Endothelial cell of umbilical vein (primary cell): Measurements from ENCODE around the gene RXYLT1. TPM values are rescaled to one million over a fixed set of nuclear protein-coding genes. Genes with fewer than 3 reads are reported as not detected.

Experiments used
- BruUV-seq: library from RNA; stranded (reverse); fragments of 400-500 nt; replicated peaks from 2 replicates; lab custom pipeline; 2021; lab: Mats Ljungman, UMichigan
- CTCF ChIA-PET: fragments of 300-600, 350-600 bp; sonication (Branson Sonifier 250); formaldehyde crosslinking; loops from one replicate; lab custom pipeline; 2021; ENCODE audit warnings: antibody characterized with exemption, inconsistent platforms; lab: Charles Lee
- POLR2A ChIA-PET: fragments of 300-600, 350-600 bp; sonication (Branson Sonifier 250); formaldehyde crosslinking; loops from one replicate; lab custom pipeline; 2021; ENCODE audit warnings: antibody characterized with exemption, inconsistent platforms; lab: Charles Lee
- DNase-seq: peaks from one replicate; pipeline ENCODE4 v3.0.0-alpha.2; 2011; ENCODE audit warnings: low read depth, low spot score
- FAIRE-seq: peaks from 2 replicates; lab custom pipeline; 2011; peaks lifted over from hg19 to GRCh38; lab: Jason Lieb, UNC
- H2AFZ ChIP-seq: 2 replicates; pipeline ENCODE4 v1.6.0; 2012; ENCODE audit warnings: low read depth, low read length, control low read depth, inconsistent platforms
- H3K27ac ChIP-seq: 2 replicates; pipeline ENCODE4 v1.5.1; 2011; ENCODE audit warnings: low read depth, mild to moderate bottlenecking, control low read depth, low read length, moderate library complexity; ENCODE audit not compliant: insufficient read depth
- H3K27me3 ChIP-seq, 2 experiments: 2 replicates each; pipeline versions ENCODE4 v1.6.0 to v1.6.1; 2011; ENCODE audit warnings: low read length in 2 of 2, mixed read lengths in 1 of 2; ENCODE audit not compliant: control insufficient read depth in 2 of 2, insufficient read depth in 2 of 2
- H3K36me3 ChIP-seq, 2 experiments: 2 replicates in 1 of 2; 3 replicates in 1 of 2; pipeline ENCODE4 v1.5.1; 2011; ENCODE audit warnings: low read length in 2 of 2, mild to moderate bottlenecking in 1 of 2, moderate library complexity in 1 of 2; ENCODE audit not compliant: control insufficient read depth in 2 of 2, insufficient read depth in 2 of 2; ENCODE audit errors: extremely low read depth in 1 of 2
- H3K4me1 ChIP-seq: 3 replicates; pipeline ENCODE4 v1.5.1; 2011; ENCODE audit warnings: mild to moderate bottlenecking, low read length; ENCODE audit not compliant: control insufficient read depth, insufficient read depth; ENCODE audit errors: extremely low read depth
- H3K4me2 ChIP-seq: 2 replicates; pipeline ENCODE4 v1.6.1; 2011; ENCODE audit warnings: low read length, control low read depth, mixed read lengths; ENCODE audit not compliant: insufficient read depth
- H3K4me3 ChIP-seq, 3 experiments: fragments of 200-600 bp in 1 of 3; sonication (generic), shearing (Covaris generic) in 1 of 3; replicated peaks in 1 of 3; 2 replicates each; pipeline ENCODE4 v1.5.1; 2011 to 2016; ENCODE audit warnings: control low read depth in 3 of 3, low read length in 3 of 3, mild to moderate bottlenecking in 2 of 3, inconsistent platforms in 1 of 3, low read depth in 1 of 3, moderate library complexity in 1 of 3; ENCODE audit not compliant: insufficient read depth in 1 of 3
- H3K79me2 ChIP-seq: 2 replicates; pipeline ENCODE4 v1.6.0; 2012; ENCODE audit warnings: low read length, inconsistent platforms; ENCODE audit not compliant: control insufficient read depth, insufficient read depth
- H3K9ac ChIP-seq: replicated peaks from 2 replicates; pipeline ENCODE3; 2011; ENCODE audit warnings: low read length, control low read depth; ENCODE audit not compliant: insufficient read depth; ENCODE audit errors: extremely low read depth
- H3K9me1 ChIP-seq: replicated peaks from 3 replicates; pipeline ENCODE4 v1.6.0; 2011; ENCODE audit warnings: mild to moderate bottlenecking, low read length; ENCODE audit not compliant: control insufficient read depth, insufficient read depth; ENCODE audit errors: extremely low read depth
- H3K9me3 ChIP-seq: replicated peaks from 2 replicates; pipeline ENCODE4 v1.5.1; 2012; ENCODE audit warnings: low read length, inconsistent platforms; ENCODE audit not compliant: control insufficient read depth, insufficient read depth
- H4K20me1 ChIP-seq: replicated peaks from 2 replicates; pipeline ENCODE3; 2011; ENCODE audit warnings: mild to moderate bottlenecking, low read length; ENCODE audit not compliant: control insufficient read depth, insufficient read depth; ENCODE audit errors: extremely low read depth
- CTCF ChIP-seq, 2 donors: IDR thresholded peaks; 1 replicate in 1 of 2; 2 replicates in 1 of 2; pipeline ENCODE4 v1.5.1; 2011; ENCODE audit warnings: low read length in 2 of 2, mild to moderate bottlenecking in 2 of 2, moderate library complexity in 2 of 2, control low read depth in 1 of 2, inconsistent platforms in 1 of 2, low read depth in 1 of 2; ENCODE audit not compliant: insufficient read depth in 1 of 2; ENCODE audit errors: extremely low read depth in 1 of 2
- EZH2 ChIP-seq: IDR thresholded peaks from 2 replicates; pipeline ENCODE4 v1.6.1; 2012; ENCODE audit warnings: borderline replicate concordance, low read depth, mild to moderate bottlenecking, moderate library complexity, low read length, inconsistent platforms; ENCODE audit not compliant: severe bottlenecking
- FOS ChIP-seq: IDR thresholded peaks from 2 replicates; pipeline ENCODE4 v1.6.1; 2011; ENCODE audit warnings: mild to moderate bottlenecking, low read length, moderate library complexity, borderline replicate concordance; ENCODE audit not compliant: insufficient read depth
- GATA2 ChIP-seq: IDR thresholded peaks from 2 replicates; pipeline ENCODE4 v1.7.0; 2011; ENCODE audit warnings: low read depth, mild to moderate bottlenecking, moderate library complexity, mixed read lengths, low read length; ENCODE audit not compliant: insufficient read length, insufficient read depth
- JUN ChIP-seq: IDR thresholded peaks from 2 replicates; pipeline ENCODE4 v1.6.1; 2011; ENCODE audit warnings: borderline replicate concordance, low read depth; ENCODE audit not compliant: insufficient read length, insufficient read depth
- MYC ChIP-seq: IDR thresholded peaks from one replicate; pipeline ENCODE4 v1.6.1; 2011; ENCODE audit warnings: mild to moderate bottlenecking, low read depth, low read length
- POLR2A ChIP-seq: IDR thresholded peaks from 2 replicates; pipeline ENCODE4 v1.6.1; 2012; ENCODE audit warnings: low read depth, mild to moderate bottlenecking, control low read depth, low read length
- POLR2AphosphoS5 ChIP-seq: IDR thresholded peaks from 2 replicates; pipeline ENCODE4 v1.6.1; 2012; ENCODE audit warnings: low read depth, mild to moderate bottlenecking, control low read depth, low read length, moderate library complexity; ENCODE audit not compliant: insufficient read depth
- dilution Hi-C: fragments of 300-500 bp; cut with MboI; formaldehyde crosslinking; loops from one replicate; pipeline ENCODE4 v1.15.0; 2019; ENCODE audit warnings: low sequenced_read_pairs; ENCODE audit not compliant: extremely low pct_ligation_motif_present
- intact Hi-C: fragments of 100-400 bp; cut with micrococcal nuclease; formaldehyde crosslinking; loops from one replicate; pipeline ENCODE4 v1.10.0; 2022
- polyA plus RNA-seq, 4 experiments: library from polyadenylated mRNA; depleted of rRNA in 3 of 4; stranded (reverse) in 3 of 4; unstranded in 1 of 4; fragments of >200 nt; gene quantifications; 2 replicates each; pipeline versions ENCODE4 v1.2.1 to v1.2.3, GENCODE V29; 2011 to 2012; ENCODE audit warnings: missing spikeins in 1 of 4
- total RNA-seq: library from RNA; stranded (reverse); gene quantifications from 2 replicates; pipeline ENCODE4 v1.2.3, GENCODE V29; 2021
- TF ChIP-seq, protein P1 (sequence below): IDR thresholded peaks from 2 replicates; pipeline ENCODE4 v1.6.1; 2011; ENCODE audit not compliant: insufficient read depth, insufficient read length

Gene RXYLT1
- total and polyA plus RNA-seq, 2 donors (not counting 3 experiments of a cell fraction or from before 2014, with no cell fraction given) = 8.1 to 13.1 TPM

GRCh38 chr12:63764481-63764880 lies 15.2 kb upstream of the RXYLT1 start:
- Histone ChIP-seq H3K79me2 (no peaks in the 10 kb centered on the region), H3K9me1 (no peaks in the 10 kb centered on the region), H3K27me3 (peaks cover 6 to 10% of the 10 kb centered on the region in 2 experiments), H3K9me3 (no peaks in the 10 kb centered on the region), H3K27ac (no peak overlapping the region), H3K4me3 (no peak overlapping the region), H3K36me3 (no peaks in the 10 kb centered on the region), H2AFZ (no peak overlapping the region), H3K4me2 (no peak overlapping the region), H3K9ac (no peak overlapping the region), H4K20me1 (no peaks in the 10 kb centered on the region), H3K4me1 (no peaks in the 10 kb centered on the region)
- POLR2A ChIA-PET = no interaction called here
- no TSS peak for BruUV-seq
- intact Hi-C loops (loop anchor here (10.0 kb wide), 1 partner anchor 660 kb away; no protein-coding TSS in a partner anchor), dilution Hi-C loops (no loop called here)
- no peak for FAIRE-seq
- TF ChIP-seq, protein P1, sequence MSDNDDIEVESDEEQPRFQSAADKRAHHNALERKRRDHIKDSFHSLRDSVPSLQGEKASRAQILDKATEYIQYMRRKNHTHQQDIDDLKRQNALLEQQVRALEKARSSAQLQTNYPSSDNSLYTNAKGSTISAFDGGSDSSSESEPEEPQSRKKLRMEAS = no peak
- TF ChIP-seq MYC (no peak), EZH2 (no peak), FOS (no peak), CTCF (IDR thresholded peaks at IDR 0.05; ENCODE audit: extremely low read depth in 1 of 2, insufficient read depth in 1 of 2, low read depth in 1 of 2, low read length in 2 of 2) (no peak), POLR2AphosphoS5 (no peak), GATA2 (no peak), POLR2A (no peak), JUN (no peak)
- no peak for DNase-seq
- CTCF ChIA-PET = interaction anchor here (3.8 kb wide), 1 partner anchor 8 kb away, joined by 23 read pairs; no protein-coding TSS in a partner anchor
